Endothelial cell (in vitro differentiated cells): ENCODE results near the gene IGFN1. TPM values are rescaled to one million over a fixed set of nuclear protein-coding genes. Genes with fewer than 3 reads are reported as not detected.

Experiments used
- DNase-seq: peaks from one replicate; pipeline ENCODE4 v3.0.0; 2021; ENCODE audit warnings: low spot score
- H3K27ac Mint-ChIP-seq: one replicate; pipeline ENCODE4 v1.8.0; 2021; ENCODE audit warnings: mixed read lengths, inconsistent platforms; ENCODE audit not compliant: unreplicated experiment
- H3K27me3 Mint-ChIP-seq: one replicate; pipeline ENCODE4 v1.8.0; 2021; ENCODE audit warnings: mild to moderate bottlenecking, moderate library complexity, mixed read lengths, inconsistent platforms; ENCODE audit not compliant: unreplicated experiment
- H3K36me3 Mint-ChIP-seq: one replicate; pipeline ENCODE4 v1.8.0; 2021; ENCODE audit warnings: mild to moderate bottlenecking, low read depth, mixed read lengths, inconsistent platforms; ENCODE audit not compliant: unreplicated experiment
- H3K4me1 Mint-ChIP-seq: one replicate; pipeline ENCODE4 v1.8.0; 2021; ENCODE audit warnings: mild to moderate bottlenecking, mixed read lengths, inconsistent platforms; ENCODE audit not compliant: unreplicated experiment
- H3K4me3 Mint-ChIP-seq: one replicate; pipeline ENCODE4 v1.8.0; 2021; ENCODE audit warnings: mild to moderate bottlenecking, mixed read lengths, inconsistent platforms; ENCODE audit not compliant: unreplicated experiment
- H3K9me3 Mint-ChIP-seq: one replicate; pipeline ENCODE4 v1.8.0; 2021; ENCODE audit warnings: mixed read lengths, inconsistent platforms; ENCODE audit not compliant: unreplicated experiment
- CTCF ChIP-seq: fragments of 200-600 bp; sonication (generic); IDR thresholded peaks from one replicate; pipeline ENCODE4 v1.5.0; 2021; ENCODE audit warnings: antibody characterized with exemption; ENCODE audit not compliant: unreplicated experiment
- total RNA-seq: library from RNA; stranded (reverse); fragmentation: NEBNext Ultra II Directional; extraction: Animal tissue kit (Norgen Biotek cat#: 25700); gene quantifications from one replicate; pipeline ENCODE4 v1.2.1, GENCODE V29; 2021; ENCODE audit not compliant: unreplicated experiment

The IGFN1 gene
- total RNA-seq, 1 donor from 2014 or later: not detected

DNA sequence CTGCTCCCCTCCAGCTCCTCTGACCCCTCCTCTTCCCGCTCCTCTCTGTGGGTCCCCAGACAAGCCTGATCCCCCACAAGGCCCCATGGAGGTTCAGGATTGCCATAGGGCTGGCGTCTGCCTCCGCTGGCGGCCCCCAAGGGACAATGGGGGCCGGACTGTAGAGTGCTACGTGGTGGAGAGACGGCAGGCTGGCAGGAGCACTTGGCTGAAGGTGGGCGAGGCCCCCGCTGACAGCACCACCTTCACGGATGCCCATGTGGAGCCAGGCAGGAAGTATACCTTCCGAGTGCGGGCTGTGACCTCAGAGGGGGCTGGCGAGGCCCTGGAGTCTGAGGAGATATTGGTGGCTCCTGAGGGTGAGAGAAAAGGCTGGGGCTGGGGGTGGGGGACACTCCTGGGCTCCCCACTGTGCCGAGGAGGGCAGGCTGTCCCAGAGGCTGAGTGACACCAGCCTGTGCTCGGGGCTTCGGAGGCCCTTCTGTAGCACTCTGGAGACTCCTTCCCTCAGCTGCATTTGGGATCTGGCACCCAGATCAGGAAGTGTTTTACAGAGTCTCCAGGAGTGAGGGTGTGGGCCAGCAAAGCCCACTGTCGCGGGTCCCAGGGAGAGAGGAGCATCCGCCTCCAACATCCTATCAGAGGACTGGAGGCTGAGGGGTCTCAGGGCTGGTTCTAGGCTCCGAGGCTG is 25.9 kb downstream of the IGFN1 start:
- Mint-ChIP-seq H3K4me3 (no peak overlapping the region), H3K36me3 (no peaks in the 10 kb centered on the region), H3K4me1 (no peaks in the 10 kb centered on the region), H3K27ac (no peak overlapping the region), H3K9me3 (no peaks in the 10 kb centered on the region), H3K27me3 (peaks cover 13% of the 10 kb centered on the region)
- no peak for TF ChIP-seq CTCF
- DNase-seq: peak; percentile 2

DNA sequence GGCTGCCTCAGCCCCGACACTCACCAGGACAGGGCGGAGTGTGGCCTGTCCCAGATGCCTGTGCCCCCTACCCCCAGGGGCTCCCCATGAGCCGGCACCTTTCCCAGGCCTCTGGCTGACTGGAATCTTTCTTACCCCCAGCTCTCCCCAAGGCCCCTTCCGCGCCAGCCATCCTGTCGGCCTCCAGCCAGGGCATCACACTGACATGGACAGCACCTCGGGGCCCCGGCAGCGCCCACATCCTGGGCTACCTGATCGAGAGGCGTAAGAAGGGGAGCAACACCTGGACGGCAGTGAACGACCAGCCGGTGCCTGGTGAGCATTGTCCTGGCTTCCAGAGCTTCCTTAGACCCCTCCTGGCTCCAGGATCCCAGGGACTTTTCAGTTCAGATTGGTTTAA is 26.5 kb downstream of the IGFN1 start:
- H3K27me3 Mint-ChIP-seq: peaks cover 8% of the 10 kb centered on the region
- H3K9me3 Mint-ChIP-seq: no peaks in the 10 kb centered on the region
- H3K4me3 Mint-ChIP-seq: no peak overlapping the region
- DNase-seq: peak; percentile 2
- TF ChIP-seq CTCF: no peak
- peak overlapping the region; percentile 37 for H3K27ac Mint-ChIP-seq
- no peaks in the 10 kb centered on the region for H3K4me1 Mint-ChIP-seq
- no peaks in the 10 kb centered on the region for H3K36me3 Mint-ChIP-seq

DNA sequence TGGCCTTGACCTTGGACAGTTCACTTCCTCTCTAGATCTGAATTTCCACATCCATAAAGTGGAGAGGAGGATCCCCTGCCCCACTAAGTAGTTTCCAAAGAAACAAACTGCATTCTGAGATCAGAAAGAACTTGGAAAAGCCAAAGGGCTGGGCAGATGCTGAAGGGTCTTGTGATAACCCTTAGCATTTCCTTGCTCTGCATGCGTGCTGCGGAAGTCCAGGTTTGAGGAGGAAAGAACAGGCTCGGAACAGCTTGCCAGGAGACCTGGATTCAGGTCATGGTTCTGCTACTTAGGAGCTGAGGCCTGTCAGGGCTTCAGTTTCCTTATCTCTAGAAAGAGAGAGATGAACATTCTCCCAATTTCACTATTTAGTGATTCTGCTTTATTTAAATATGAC is 27.2 kb downstream of the IGFN1 start:
- no peak for DNase-seq

GRCh38 chr1:201218409-201218808 is 27.8 kb downstream of the IGFN1 start:
- no peaks in the 10 kb centered on the region for H3K4me1 Mint-ChIP-seq
- H3K27ac Mint-ChIP-seq: no peak overlapping the region
- no peak overlapping the region for H3K4me3 Mint-ChIP-seq
- no peak for TF ChIP-seq CTCF
- no peaks in the 10 kb centered on the region for H3K9me3 Mint-ChIP-seq
- no peak for DNase-seq
- H3K36me3 Mint-ChIP-seq: no peaks in the 10 kb centered on the region
- peaks cover 8% of the 10 kb centered on the region for H3K27me3 Mint-ChIP-seq

More for the DNA sequence above, 27.2 kb downstream of the IGFN1 start:
- no peak for TF ChIP-seq CTCF
- H3K27me3 Mint-ChIP-seq: peaks cover 8% of the 10 kb centered on the region
- H3K27ac Mint-ChIP-seq: no peak overlapping the region
- no peaks in the 10 kb centered on the region for H3K36me3 Mint-ChIP-seq
- H3K9me3 Mint-ChIP-seq: no peaks in the 10 kb centered on the region
- no peaks in the 10 kb centered on the region for H3K4me1 Mint-ChIP-seq
- no peak overlapping the region for H3K4me3 Mint-ChIP-seq

DNA sequence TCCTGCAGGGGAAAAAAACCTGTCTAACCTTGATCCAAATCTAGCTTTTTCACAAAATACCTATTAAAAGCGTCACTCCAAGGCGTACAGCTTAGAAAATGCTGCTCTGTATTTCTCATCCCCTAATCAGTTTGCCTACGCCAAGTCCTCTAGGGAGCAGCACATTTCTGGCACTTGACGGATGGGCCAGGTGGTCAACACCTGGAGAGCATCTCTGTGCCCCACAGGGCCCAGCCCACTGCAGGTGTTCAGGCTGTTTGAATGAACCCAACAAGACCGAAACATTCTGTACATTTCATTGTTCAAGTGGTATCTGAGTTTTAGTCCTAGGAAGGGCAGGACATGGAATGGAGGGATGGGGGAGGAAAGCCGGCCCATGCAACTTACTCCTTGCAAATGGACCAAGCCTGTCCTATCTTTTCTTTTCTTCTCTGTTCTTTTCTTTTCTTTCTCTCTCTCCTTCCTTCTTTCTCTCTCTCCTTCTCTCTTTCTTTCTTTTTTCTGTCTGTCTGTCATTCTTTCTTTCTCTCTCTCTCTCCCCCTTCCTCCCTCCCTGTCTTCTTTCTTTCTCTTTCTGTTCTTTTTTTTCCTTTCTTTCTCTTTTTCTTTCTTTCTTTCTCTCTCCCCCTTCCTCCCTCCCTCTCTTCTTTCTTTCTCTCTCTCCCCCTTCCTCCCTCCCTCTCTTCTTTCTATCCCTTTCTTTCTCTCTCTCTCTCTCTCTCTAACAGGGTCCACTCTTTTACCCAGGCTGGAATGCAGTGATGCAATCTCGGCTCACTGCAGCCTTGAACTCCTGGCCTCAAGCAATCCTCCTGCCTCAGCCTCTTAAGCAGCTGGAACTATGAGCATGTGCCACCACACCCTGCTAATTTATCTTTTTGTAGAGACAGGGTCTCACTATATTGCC is 29.1 kb downstream of the IGFN1 start:
- no peaks in the 10 kb centered on the region for H3K9me3 Mint-ChIP-seq
- DNase-seq: no peak
- no peaks in the 10 kb centered on the region for H3K36me3 Mint-ChIP-seq
- H3K4me3 Mint-ChIP-seq: no peak overlapping the region
- H3K27me3 Mint-ChIP-seq: peaks cover 9% of the 10 kb centered on the region
- no peak overlapping the region for H3K27ac Mint-ChIP-seq
- no peak for TF ChIP-seq CTCF
- no peaks in the 10 kb centered on the region for H3K4me1 Mint-ChIP-seq
